HUES64 (cell line): ENCODE results near the gene PDS5B.

Experiments used
- H3K27ac ChIP-seq: 2 replicates; pipeline ENCODE4 v1.7.0; 2013; ENCODE audit warnings: low read depth, low read length, inconsistent platforms
- H3K27me3 ChIP-seq: 2 replicates; pipeline ENCODE4 v1.6.1; 2013; ENCODE audit warnings: mild to moderate bottlenecking, low read length; ENCODE audit not compliant: insufficient read depth
- H3K36me3 ChIP-seq: 2 replicates; pipeline ENCODE4 v1.6.1; 2013; ENCODE audit warnings: mild to moderate bottlenecking, low read length; ENCODE audit not compliant: insufficient read depth
- H3K4me1 ChIP-seq: 2 replicates; pipeline ENCODE4 v1.6.1; 2013; ENCODE audit warnings: mild to moderate bottlenecking, low read length, moderate library complexity; ENCODE audit not compliant: insufficient read depth
- H3K4me3 ChIP-seq: 2 replicates; pipeline ENCODE4 v1.5.1; 2013; ENCODE audit warnings: mild to moderate bottlenecking, low read length, moderate library complexity
- H3K9ac ChIP-seq: 2 replicates; pipeline ENCODE4 v1.6.1; 2013; ENCODE audit warnings: mild to moderate bottlenecking, low read depth, low read length
- H3K9me3 ChIP-seq: 2 replicates; pipeline ENCODE4 v1.6.1; 2013; ENCODE audit warnings: low read depth, low read length; ENCODE audit not compliant: insufficient read depth
- WGBS: fragments of 150-250, 120-280 bp; methylation state at CpG from one replicate; pipeline ENCODE4 v1.1.7; 2013; ENCODE audit warnings: missing lambda C conversion rate; 5-methylcytosine and 5-hydroxymethylcytosine counted together

Gene PDS5B

DNA sequence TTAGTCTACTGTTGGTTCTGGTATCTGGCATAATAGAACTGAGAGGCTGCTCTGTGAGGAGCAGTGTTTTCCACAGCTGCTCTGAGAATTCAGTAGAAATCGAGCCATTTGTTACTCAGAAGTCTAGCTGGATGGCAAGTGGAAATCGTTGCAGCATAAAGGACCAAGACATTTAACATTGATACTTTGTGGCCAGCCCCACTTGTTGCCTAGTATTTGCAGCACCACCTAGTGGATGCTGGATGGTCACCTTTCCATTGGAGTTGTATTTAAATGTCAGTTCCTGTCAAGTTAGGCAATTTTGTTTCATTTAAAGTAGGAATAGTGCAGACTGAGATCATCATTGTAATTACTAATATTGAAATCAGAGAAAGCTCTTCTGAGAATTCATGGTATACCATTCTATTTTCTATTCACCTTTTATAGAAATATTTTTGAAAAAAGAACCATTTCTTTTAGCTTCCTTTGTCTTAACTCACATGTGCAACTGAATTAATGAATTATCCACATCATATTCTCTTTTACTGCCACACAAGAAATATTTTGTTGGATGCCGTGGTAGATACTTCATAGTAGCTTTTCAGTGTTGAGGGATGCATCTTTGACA is 64.6 kb downstream of the PDS5B start:
- no peak overlapping the region for H3K9ac ChIP-seq
- no peak overlapping the region for H3K27ac ChIP-seq
- H3K9me3 ChIP-seq: peaks cover under 1% of the 10 kb centered on the region; the same call in 1 of the 2 replicates
- H3K4me1 ChIP-seq: peaks cover 7% of the 10 kb centered on the region
- no peaks in the 10 kb centered on the region for H3K27me3 ChIP-seq
- H3K4me3 ChIP-seq: no peak overlapping the region
- H3K36me3 ChIP-seq: peaks cover 20% of the 10 kb centered on the region
- 35% methylated on average over 2 of the region's 3 CpGs for WGBS

DNA sequence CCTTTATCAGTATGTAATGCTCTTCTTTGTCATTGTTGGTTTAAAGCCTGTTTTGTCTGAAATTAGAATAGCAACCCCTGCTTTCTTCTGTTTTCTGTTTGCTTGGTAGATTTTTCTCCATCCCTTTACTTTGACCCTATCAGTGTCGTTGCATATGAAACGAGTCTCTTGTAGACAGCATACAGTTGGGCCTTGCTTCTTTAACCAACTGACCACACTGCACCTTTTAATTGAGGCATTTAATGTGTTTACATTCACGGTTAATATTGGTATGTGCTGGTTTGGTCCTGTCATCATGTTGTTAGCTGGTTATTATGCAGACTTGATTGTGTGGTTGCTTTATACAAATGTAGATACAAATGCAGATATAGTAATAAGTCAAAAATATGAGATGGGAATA is 71.1 kb downstream of the PDS5B start:
- whole genome bisulfite sequencing: 96% methylated on average over 3 of the region's 3 CpGs
- H3K4me1 ChIP-seq: no peaks in the 10 kb centered on the region
- H3K4me3 ChIP-seq: no peak overlapping the region
- no peaks in the 10 kb centered on the region for H3K27me3 ChIP-seq
- H3K9me3 ChIP-seq: peaks cover 2% of the 10 kb centered on the region; the same call in 1 of the 2 replicates
- no peak overlapping the region for H3K27ac ChIP-seq
- H3K36me3 ChIP-seq: peaks cover 31% of the 10 kb centered on the region; the same call in 1 of the 2 replicates
- H3K9ac ChIP-seq: no peak overlapping the region

GRCh38 chr13:32659736-32660135 is 73.5 kb downstream of the PDS5B start:
- Histone ChIP-seq H3K27me3 (no peaks in the 10 kb centered on the region), H3K9ac (no peak overlapping the region), H3K4me3 (no peak overlapping the region), H3K27ac (no peak overlapping the region), H3K36me3 (peaks cover 22% of the 10 kb centered on the region; the same call in 1 of the 2 replicates), H3K9me3 (peaks cover 2% of the 10 kb centered on the region; the same call in 1 of the 2 replicates), H3K4me1 (no peaks in the 10 kb centered on the region)
- 89% methylated on average over 1 of the region's 1 CpG for WGBS

DNA sequence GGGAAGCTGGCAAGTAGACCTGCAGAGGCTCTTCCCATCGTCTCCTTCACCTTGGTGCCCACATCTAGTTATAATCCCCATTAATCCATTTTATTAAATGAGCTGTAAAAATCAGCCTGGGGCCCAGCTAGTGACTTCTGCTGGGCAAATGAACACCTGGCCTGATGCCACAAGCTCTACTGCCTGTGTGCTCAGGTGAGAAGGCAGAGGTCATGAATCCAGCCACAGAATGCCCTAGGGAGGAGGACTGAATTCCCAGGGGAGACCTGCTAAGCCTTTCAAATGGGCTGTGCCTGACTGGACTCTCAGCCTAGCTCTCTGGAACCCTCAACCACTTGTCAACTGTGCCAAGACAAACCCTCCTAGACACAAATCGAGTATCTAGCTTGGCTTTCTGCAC is 74.0 kb downstream of the PDS5B start:
- Histone ChIP-seq H3K9ac (no peak overlapping the region), H3K36me3 (peaks cover 19% of the 10 kb centered on the region; the same call in 1 of the 2 replicates), H3K27ac (no peak overlapping the region), H3K27me3 (no peaks in the 10 kb centered on the region), H3K9me3 (peaks cover 2% of the 10 kb centered on the region; the same call in 1 of the 2 replicates), H3K4me1 (no peaks in the 10 kb centered on the region), H3K4me3 (no peak overlapping the region)
- 89% methylated on average over 2 of the region's 2 CpGs for WGBS

DNA sequence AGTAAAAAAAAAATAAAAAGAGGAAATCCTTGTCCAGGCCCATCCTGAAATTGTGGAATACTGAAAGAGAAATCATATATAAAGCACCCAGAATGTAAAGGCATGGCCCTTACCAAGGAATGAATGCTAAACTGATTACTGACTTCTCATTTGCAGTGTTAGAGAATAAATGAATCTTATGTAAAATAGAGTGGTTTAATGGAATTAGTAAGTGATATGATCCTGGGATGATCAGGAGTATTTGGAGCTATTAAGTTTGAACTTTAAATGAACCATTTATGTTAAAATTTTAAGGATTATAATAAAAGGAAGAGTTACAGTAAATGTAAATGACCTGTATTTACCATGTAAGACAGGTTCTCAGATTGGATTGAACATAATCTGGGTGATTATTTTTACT is 75.4 kb downstream of the PDS5B start:
- Histone ChIP-seq H3K27ac (no peak overlapping the region), H3K9me3 (no peaks in the 10 kb centered on the region), H3K36me3 (peaks cover 13% of the 10 kb centered on the region; the same call in 1 of the 2 replicates), H3K27me3 (no peaks in the 10 kb centered on the region), H3K4me3 (no peak overlapping the region), H3K4me1 (no peaks in the 10 kb centered on the region), H3K9ac (no peak overlapping the region)

GRCh38 chr13:32663660-32664059 is 77.4 kb downstream of the PDS5B start:
- no peaks in the 10 kb centered on the region for H3K9me3 ChIP-seq
- H3K4me1 ChIP-seq: no peaks in the 10 kb centered on the region
- peaks cover 19% of the 10 kb centered on the region for H3K36me3 ChIP-seq
- no peak overlapping the region for H3K27ac ChIP-seq
- no peak overlapping the region for H3K4me3 ChIP-seq
- H3K27me3 ChIP-seq: no peaks in the 10 kb centered on the region
- no peak overlapping the region for H3K9ac ChIP-seq

DNA sequence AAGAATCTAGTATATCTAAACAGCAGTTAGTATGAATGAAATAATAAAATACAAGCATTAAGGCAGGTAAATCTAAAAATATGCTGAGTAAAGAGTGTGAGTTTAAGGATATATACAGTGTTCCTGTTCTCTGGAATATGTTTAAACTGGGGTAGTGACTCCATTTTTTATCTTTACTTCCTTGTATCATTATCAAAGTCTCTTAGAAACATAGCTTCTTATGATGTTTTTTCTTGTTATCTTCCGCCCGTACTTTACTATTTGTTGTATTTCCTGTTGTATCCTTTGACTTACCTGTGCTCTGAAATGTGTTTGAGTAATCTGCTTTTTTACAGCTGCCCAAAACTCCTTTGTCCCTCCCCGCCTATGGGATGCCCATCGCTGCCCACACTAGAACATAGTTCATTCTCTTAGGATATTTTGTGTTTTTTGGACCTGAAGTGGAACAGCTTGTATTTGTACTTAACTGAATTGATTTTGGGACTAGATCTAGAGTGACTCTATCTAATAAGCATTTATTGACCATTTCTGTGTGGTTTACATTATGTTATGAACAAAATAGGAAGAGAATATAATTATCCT is 80.8 kb downstream of the PDS5B start:
- no peaks in the 10 kb centered on the region for H3K9me3 ChIP-seq
- no peak overlapping the region for H3K9ac ChIP-seq
- H3K27ac ChIP-seq: no peak overlapping the region
- H3K4me1 ChIP-seq: no peaks in the 10 kb centered on the region
- no peaks in the 10 kb centered on the region for H3K27me3 ChIP-seq
- no peak overlapping the region for H3K4me3 ChIP-seq
- 100% methylated on average over 2 of the region's 4 CpGs for WGBS
- peaks cover 12% of the 10 kb centered on the region for H3K36me3 ChIP-seq

DNA sequence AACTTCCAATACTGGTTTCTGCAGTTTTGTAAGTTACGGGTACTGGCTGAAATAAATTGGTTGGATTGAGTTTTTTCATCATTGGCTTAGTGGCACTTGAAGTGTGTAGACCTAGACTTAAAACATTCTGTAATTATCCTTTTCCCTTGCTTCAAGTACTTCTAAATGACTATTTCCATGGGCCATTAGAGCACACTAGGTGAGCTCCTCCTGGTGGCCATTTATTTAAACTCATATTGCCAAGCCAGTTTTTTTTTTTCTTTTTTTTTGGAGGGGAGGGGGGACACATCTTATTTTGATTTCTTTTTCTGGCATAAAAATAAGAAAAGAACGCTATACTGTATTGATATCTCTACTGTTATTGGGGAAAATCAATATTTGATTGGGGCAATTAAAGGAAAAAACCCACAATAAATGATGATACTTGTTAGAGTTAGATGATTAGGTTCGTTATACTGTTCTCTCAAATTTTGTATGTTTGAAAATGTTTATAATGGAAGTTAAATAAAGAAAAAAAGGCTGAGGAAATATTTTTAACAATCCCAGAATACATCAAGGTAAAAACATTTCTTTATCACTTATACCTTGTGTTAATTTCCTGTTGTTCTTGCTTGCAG is 82.9 kb downstream of the PDS5B start:
- H3K36me3 ChIP-seq: peaks cover 17% of the 10 kb centered on the region
- no peak overlapping the region for H3K27ac ChIP-seq
- no peak overlapping the region for H3K9ac ChIP-seq
- H3K4me1 ChIP-seq: no peaks in the 10 kb centered on the region
- no peak overlapping the region for H3K4me3 ChIP-seq
- H3K27me3 ChIP-seq: no peaks in the 10 kb centered on the region
- no peaks in the 10 kb centered on the region for H3K9me3 ChIP-seq
- WGBS: 83% methylated on average over 3 of the region's 3 CpGs

DNA sequence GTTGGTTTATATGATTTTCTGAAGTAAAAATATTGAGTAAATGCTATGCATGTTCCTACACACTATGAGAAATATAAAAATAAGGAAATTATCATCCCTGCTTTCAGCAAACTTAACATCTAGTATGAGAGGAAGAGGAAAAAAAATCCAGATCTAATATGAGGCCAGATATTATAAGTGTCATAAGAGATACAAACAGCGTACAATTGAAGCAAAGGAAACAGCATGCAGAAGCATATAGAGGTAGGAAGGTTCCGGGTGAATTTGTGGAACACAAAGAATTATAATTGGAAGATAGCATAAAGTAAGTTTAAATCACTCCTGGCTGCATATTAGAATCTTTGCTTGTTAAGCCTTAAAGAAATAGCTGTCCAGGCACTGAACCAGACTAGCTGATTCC is 88.3 kb downstream of the PDS5B start:
- 99% methylated on average over 2 of the region's 2 CpGs for WGBS
- Histone ChIP-seq H3K4me3 (no peak overlapping the region), H3K36me3 (peaks cover 40% of the 10 kb centered on the region)

DNA sequence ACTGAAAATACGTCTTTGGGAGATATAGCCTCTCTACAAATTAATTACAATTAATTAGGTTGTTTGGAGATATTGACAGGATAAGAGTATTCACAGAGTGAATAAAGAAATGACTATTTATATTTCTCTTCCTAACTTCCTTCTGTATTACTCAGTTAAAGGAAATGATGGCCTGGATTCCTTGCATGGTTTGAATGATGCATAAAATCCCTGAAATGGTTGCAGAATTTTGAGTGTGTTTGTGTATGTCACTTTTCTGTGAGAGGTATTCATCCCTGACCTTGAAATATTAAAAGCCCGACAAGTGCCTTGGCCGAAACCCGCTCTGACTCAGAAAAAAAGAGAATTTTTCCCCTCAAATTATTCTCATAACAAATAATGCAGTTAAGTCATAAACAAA is 90.0 kb downstream of the PDS5B start:
- H3K9ac ChIP-seq: no peak overlapping the region
- H3K36me3 ChIP-seq: peaks cover 51% of the 10 kb centered on the region
- H3K4me1 ChIP-seq: no peaks in the 10 kb centered on the region
- 92% methylated on average over 3 of the region's 4 CpGs for WGBS
- H3K27ac ChIP-seq: no peak overlapping the region
- no peaks in the 10 kb centered on the region for H3K27me3 ChIP-seq
- H3K9me3 ChIP-seq: no peaks in the 10 kb centered on the region
- H3K4me3 ChIP-seq: no peak overlapping the region

More for the DNA sequence above, 88.3 kb downstream of the PDS5B start:
- Histone ChIP-seq H3K4me1 (no peaks in the 10 kb centered on the region), H3K27ac (no peak overlapping the region), H3K9me3 (no peaks in the 10 kb centered on the region), H3K27me3 (no peaks in the 10 kb centered on the region), H3K9ac (no peak overlapping the region)

DNA sequence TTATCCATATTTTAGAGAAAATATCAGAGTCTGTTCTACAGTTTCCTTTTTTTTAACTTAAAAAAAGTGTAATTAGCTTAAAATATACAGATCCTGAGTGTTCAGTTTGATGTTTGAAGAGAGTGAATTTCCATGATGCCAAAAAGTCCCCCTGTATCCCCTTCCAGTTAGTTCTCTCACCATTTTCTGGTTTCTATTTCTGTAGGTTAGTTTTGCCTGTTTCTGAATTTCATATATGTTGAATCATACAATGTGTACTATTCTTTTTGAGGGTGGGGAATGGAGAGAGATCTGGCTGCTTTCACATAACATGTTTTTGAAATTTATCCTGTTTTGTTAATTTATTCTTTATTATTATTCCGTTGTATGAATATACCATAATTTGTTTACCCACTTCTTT is 95.9 kb downstream of the PDS5B start:
- no peak overlapping the region for H3K9ac ChIP-seq
- H3K36me3 ChIP-seq: peaks cover 44% of the 10 kb centered on the region
- H3K4me1 ChIP-seq: no peaks in the 10 kb centered on the region
- WGBS: no CpG with 5 or more reads among the region's 1 CpG
- H3K9me3 ChIP-seq: no peaks in the 10 kb centered on the region
- H3K27me3 ChIP-seq: no peaks in the 10 kb centered on the region
- no peak overlapping the region for H3K4me3 ChIP-seq
- H3K27ac ChIP-seq: no peak overlapping the region
